Measurements from ENCODE around the gene C17orf58. TPM values are rescaled to one million over a fixed set of nuclear protein-coding genes. Genes with fewer than 3 reads are reported as not detected.
"Not testable (repeated sequence)": the region's sequence is repeated elsewhere in the genome, so short reads cannot be mapped to it uniquely, and the experiment has no call there.

C17orf58 gene
- total RNA-seq, 1 experiment from 2014 or later, result 34.9 TPM

- not testable (repeated sequence) for DNase-seq (ENCODE audit: low read depth)
These were observed 34.1 kb downstream of the C17orf58 start for GRCh38 chr17:67962156-67962555.

DNA sequence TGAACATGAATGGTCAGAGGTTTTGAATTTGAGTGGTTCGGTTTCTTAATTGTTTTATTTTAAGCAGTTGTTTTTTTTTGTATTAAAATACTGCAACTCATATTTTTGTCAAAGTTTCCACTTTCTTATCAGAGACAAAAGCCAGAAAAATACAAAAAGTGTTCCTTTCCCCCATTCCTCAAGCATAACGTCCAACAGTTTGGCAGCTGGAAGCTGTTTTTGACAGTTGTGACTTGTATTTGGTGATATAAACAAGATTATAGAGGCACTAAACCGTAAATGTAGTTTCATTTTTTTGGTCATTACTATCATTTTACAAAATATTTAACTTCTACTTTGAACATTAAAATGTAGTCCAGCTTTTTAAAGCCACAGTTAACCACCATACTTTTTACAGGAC is 36.0 kb downstream of the C17orf58 start:
- not testable (repeated sequence) for DNase-seq (ENCODE audit: low read depth)

DNA sequence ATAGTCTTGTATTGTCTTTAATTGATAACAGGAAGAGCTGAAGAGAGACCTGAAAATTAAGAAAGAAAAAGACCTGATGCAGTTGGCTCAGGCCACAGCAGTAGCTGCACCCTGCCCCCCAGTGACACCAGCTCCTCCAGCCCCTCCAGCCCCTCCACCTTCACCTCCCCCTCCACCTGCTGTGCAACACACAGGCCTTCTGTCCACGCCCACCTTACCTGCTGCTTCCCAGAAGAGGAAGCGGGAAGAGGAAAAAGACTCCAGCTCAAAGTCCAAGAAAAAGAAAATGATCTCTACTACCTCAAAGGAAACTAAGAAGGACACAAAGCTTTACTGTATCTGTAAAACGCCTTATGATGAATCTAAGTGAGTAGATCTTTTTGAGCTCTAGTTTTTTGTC is 36.8 kb downstream of the C17orf58 start:
- no peak for DNase-seq (ENCODE audit: low read depth)

- DNase-seq (ENCODE audit: low read depth), result no peak
These were observed 45.3 kb downstream of the C17orf58 start for GRCh38 chr17:67950945-67951344.

DNA sequence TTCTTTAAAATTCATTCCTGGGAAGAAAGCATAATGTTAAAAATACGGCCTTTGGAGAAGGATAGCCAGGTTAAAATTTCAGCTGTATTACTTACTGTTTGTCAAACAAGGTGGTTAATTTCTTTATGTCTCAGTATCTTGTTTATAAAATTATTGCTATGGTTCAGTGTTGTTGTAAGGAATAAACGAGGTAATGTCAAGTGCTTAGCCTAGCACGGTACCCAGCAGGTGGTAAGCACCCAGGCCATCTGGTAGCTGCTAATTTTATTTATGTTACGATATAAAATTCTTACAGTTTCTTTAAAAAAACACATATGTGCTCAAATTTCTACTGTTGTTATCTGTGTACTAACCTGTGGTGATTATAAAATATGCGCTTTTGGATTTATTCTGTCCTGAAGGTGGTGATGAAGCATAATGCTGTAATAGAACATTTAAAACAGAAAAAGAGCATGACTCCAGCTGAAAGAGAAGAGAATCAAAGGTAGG is 48.9 kb downstream of the C17orf58 start:
- no peak for DNase-seq (ENCODE audit: low read depth)

- no peak for DNase-seq (ENCODE audit: low read depth)
These were observed 49.8 kb downstream of the C17orf58 start for GRCh38 chr17:67946513-67946912.

- no peak for DNase-seq (ENCODE audit: low read depth)
These were observed 52.2 kb downstream of the C17orf58 start for GRCh38 chr17:67944035-67944434.

- DNase-seq (ENCODE audit: low read depth), result no peak
These were observed 53.5 kb downstream of the C17orf58 start for GRCh38 chr17:67942810-67943209.

Small RNAs within 50 kb of the gene (small RNA-seq; reads per million reads assigned to genes)
- gene RN7SL622P, result not detected

Other genes with a start within 250 kb of the C17orf58 start
- gene BPTF, start 171.0 kb downstream of the C17orf58 start, total RNA-seq (2014; rRNA removed; shearing (Covaris generic)), result 19.5 and 30.2 TPM in 2 replicates
- gene KPNA2, start 39.3 kb upstream of the C17orf58 start, total RNA-seq (2014; rRNA removed; shearing (Covaris generic)), result 281 and 347 TPM in 2 replicates